Upper lobe of left lung (tissue), 4 donors: ENCODE results near the gene TOMM40.

ENCODE experiments used
- CTCF ChIP-seq, 6 experiments: fragments of 450-650 bp in 4 of 6; fragments of 200-600 bp in 2 of 6; sonication (generic) in 2 of 6; IDR thresholded peaks; one replicate each; pipeline ENCODE4 v1.5.1; 2016 to 2019; ENCODE audit warnings: antibody characterized with exemption in 6 of 6
- POLR2A ChIP-seq, 4 donors: fragments of 450-650 bp; IDR thresholded peaks; one replicate each; pipeline ENCODE4 v1.5.1; 2016 to 2017; ENCODE audit warnings: antibody characterized with exemption in 4 of 4, mild to moderate bottlenecking in 2 of 4
- POLR2AphosphoS5 ChIP-seq, 2 donors: sonication (generic); formaldehyde crosslinking; IDR thresholded peaks; one replicate each; pipeline ENCODE4 v1.5.1; 2017; ENCODE audit warnings: antibody characterized with exemption in 2 of 2

GRCh38 chr19:44892932-44893331, 1.9 kb downstream of the TOMM40 start:
- no peak for TF ChIP-seq CTCF (IDR thresholded peaks at IDR 0.05)
- no peak for TF ChIP-seq POLR2AphosphoS5 (IDR thresholded peaks at IDR 0.05)
- no peak for TF ChIP-seq POLR2A (IDR thresholded peaks at IDR 0.05)
